Activated B cell treated with CpG ODN at 0.5 μM for 24 hours (primary cell): ENCODE measurements around the gene NHEJ1. TPM values are rescaled to one million over a fixed set of nuclear protein-coding genes. Genes with fewer than 3 reads are reported as not detected.

ENCODE experiments used
- ATAC-seq: fragments of 200-7000 bp; cut with Tn5 transposase; one replicate; pipeline ENCODE4 v1.10.0; 2021; ENCODE audit warnings: low read depth, mild to moderate bottlenecking, moderate library complexity
- CTCF ChIA-PET: fragments of 350-600 bp; sonication (Branson Sonifier 250); formaldehyde crosslinking; loops from one replicate; lab custom pipeline; 2021; ENCODE audit warnings: antibody characterized with exemption; lab: Charles Lee
- POLR2A ChIA-PET: fragments of 350-600 bp; sonication (Branson Sonifier 250); formaldehyde crosslinking; loops from one replicate; lab custom pipeline; 2021; ENCODE audit warnings: antibody characterized with exemption; lab: Charles Lee
- DNase-seq: peaks from one replicate; pipeline ENCODE4 v3.0.0; 2022
- H3K27ac Mint-ChIP-seq: one replicate; pipeline ENCODE4 v1.8.0; 2020; ENCODE audit warnings: mixed read lengths
- H3K27me3 Mint-ChIP-seq: one replicate; pipeline ENCODE4 v1.8.0; 2021; ENCODE audit warnings: mixed read lengths
- H3K36me3 Mint-ChIP-seq: one replicate; pipeline ENCODE4 v1.8.0; 2021; ENCODE audit warnings: low read depth, mixed read lengths
- H3K4me1 Mint-ChIP-seq: one replicate; pipeline ENCODE4 v1.8.0; 2021; ENCODE audit warnings: mixed read lengths
- H3K4me3 Mint-ChIP-seq: one replicate; pipeline ENCODE4 v1.8.0; 2020; ENCODE audit warnings: mild to moderate bottlenecking, mixed read lengths
- H3K9me3 Mint-ChIP-seq: one replicate; pipeline ENCODE4 v1.8.0; 2020; ENCODE audit warnings: mixed read lengths
- CTCF ChIP-seq: fragments of 200-600 bp; IDR thresholded peaks from one replicate; pipeline ENCODE4 v1.8.0; 2022; ENCODE audit warnings: antibody characterized with exemption, mild to moderate bottlenecking
- intact Hi-C: fragments of 100-400 bp; cut with micrococcal nuclease; formaldehyde crosslinking; loops from one replicate; pipeline ENCODE4 v1.15.1; 2024
- total RNA-seq: library from RNA; stranded (reverse); gene quantifications from 2 replicates; pipeline ENCODE4 v1.2.3, GENCODE V29; 2022

Gene NHEJ1
- total RNA-seq, 1 donor from 2014 or later = 19.1 TPM

- ChIA-PET CTCF (interaction anchor here (1.3 kb wide), 1 partner anchor 132 kb away, joined by 3 read pairs; no protein-coding TSS in a partner anchor), POLR2A (no interaction called here)
- intact Hi-C loops = loop anchor here (5.0 kb wide), 1 partner anchor 266 kb away; no protein-coding TSS in a partner anchor
- TF ChIP-seq CTCF = no peak
- H3K36me3 Mint-ChIP-seq = peaks cover 14% of the 10 kb centered on the region
- no peak for DNase-seq
- H3K4me3 Mint-ChIP-seq = no peak overlapping the region
- H3K27ac Mint-ChIP-seq = no peak overlapping the region
- no peaks in the 10 kb centered on the region for H3K27me3 Mint-ChIP-seq
- H3K9me3 Mint-ChIP-seq = no peaks in the 10 kb centered on the region
- peaks cover 16% of the 10 kb centered on the region for H3K4me1 Mint-ChIP-seq
- ATAC-seq = no peak
Observed at GRCh38 chr2:219163156-219163555, 2.5 kb upstream of the NHEJ1 start.

- CTCF ChIA-PET = interaction anchor here (2.6 kb wide), 1 partner anchor 131 kb away, joined by 6 read pairs; no protein-coding TSS in a partner anchor
- TF ChIP-seq CTCF = no peak
Observed at GRCh38 chr2:219161097-219161496, 482 bp upstream of the NHEJ1 start.

GRCh38 chr2:219159771-219160185, 837 bp downstream of the NHEJ1 start:
- H3K4me1 Mint-ChIP-seq = peaks cover 16% of the 10 kb centered on the region
- no peaks in the 10 kb centered on the region for H3K9me3 Mint-ChIP-seq
- ChIA-PET CTCF (interaction anchor here (0.6 to 8.3 kb wide), 15 partner anchors 11 to 370 kb away, joined by 3 to 53 read pairs (median 6); partner anchors contain the start of genes CNPPD1, IHH and SLC23A3), POLR2A (interaction anchor here (0.6 to 2.6 kb wide), 13 partner anchors 16 to 382 kb away, joined by 3 to 11 read pairs (median 4); partner anchors contain the start of genes ABCB6, CNPPD1, DNPEP and ZFAND2B)
- intact Hi-C loops = loop anchor here (1.0 to 5.0 kb wide), 17 partner anchors 12 to 448 kb away; partner anchors contain the start of genes ABCB6, ANKZF1, ATG9A and CNPPD1
- H3K36me3 Mint-ChIP-seq = peaks cover 27% of the 10 kb centered on the region
- no peak for TF ChIP-seq CTCF
- ATAC-seq (no peak), DNase-seq (no peak)
- H3K27me3 Mint-ChIP-seq = no peaks in the 10 kb centered on the region
- peak overlapping the region; percentile 98 for H3K27ac Mint-ChIP-seq
- peak overlapping the region; percentile 96 for H3K4me3 Mint-ChIP-seq

More at GRCh38 chr2:219161097-219161496, 482 bp upstream of the NHEJ1 start:
- Mint-ChIP-seq H3K4me3 (peak overlapping the region; percentile 96), H3K4me1 (peaks cover 16% of the 10 kb centered on the region), H3K27ac (peak overlapping the region; percentile 98), H3K9me3 (no peaks in the 10 kb centered on the region), H3K36me3 (peaks cover 27% of the 10 kb centered on the region), H3K27me3 (no peaks in the 10 kb centered on the region)
- ATAC-seq = no peak
- intact Hi-C loops = loop anchor here (2.0 to 5.0 kb wide), 2 partner anchors 58 to 264 kb away; partner anchors contain the start of gene ABCB6
- POLR2A ChIA-PET = interaction anchor here (0.8 to 1.1 kb wide), 3 partner anchors 13 to 57 kb away, joined by 3 read pairs; no protein-coding TSS in a partner anchor
- DNase-seq = no peak

- intact Hi-C loops = no loop called here
Observed at GRCh38 chr2:219158586-219158985, 2.0 kb downstream of the NHEJ1 start.

More at GRCh38 chr2:219158586-219158985, 2.0 kb downstream of the NHEJ1 start:
- TF ChIP-seq CTCF = no peak
- Mint-ChIP-seq H3K27me3 (no peaks in the 10 kb centered on the region), H3K4me1 (peaks cover 16% of the 10 kb centered on the region), H3K4me3 (no peak overlapping the region), H3K9me3 (no peaks in the 10 kb centered on the region), H3K36me3 (peaks cover 30% of the 10 kb centered on the region), H3K27ac (no peak overlapping the region)
- DNase-seq = no peak
- ChIA-PET CTCF (interaction anchor here (0.6 to 8.3 kb wide), 13 partner anchors 12 to 145 kb away, joined by 3 to 53 read pairs (median 6); partner anchors contain the start of genes CNPPD1, IHH and SLC23A3), POLR2A (interaction anchor here (0.6 to 2.6 kb wide), 5 partner anchors 18 to 137 kb away, joined by 4 to 11 read pairs (median 7); partner anchors contain the start of genes ABCB6 and CNPPD1)
- no peak for ATAC-seq
